Kasumi-1 (cell line): Measurements from ENCODE around the gene LRRFIP2.
A peak's percentile ranks its signal among the peaks of the same experiment; 100 is the strongest.
"Not testable (repeated sequence)": the region's sequence is repeated elsewhere in the genome, so short reads cannot be mapped to it uniquely, and the experiment has no call there.

Experiments used
- DNase-seq, 2 experiments: peaks; one replicate each; lab custom pipeline; 2025; lab: John Stamatoyannopoulos, UW

Gene LRRFIP2

DNA sequence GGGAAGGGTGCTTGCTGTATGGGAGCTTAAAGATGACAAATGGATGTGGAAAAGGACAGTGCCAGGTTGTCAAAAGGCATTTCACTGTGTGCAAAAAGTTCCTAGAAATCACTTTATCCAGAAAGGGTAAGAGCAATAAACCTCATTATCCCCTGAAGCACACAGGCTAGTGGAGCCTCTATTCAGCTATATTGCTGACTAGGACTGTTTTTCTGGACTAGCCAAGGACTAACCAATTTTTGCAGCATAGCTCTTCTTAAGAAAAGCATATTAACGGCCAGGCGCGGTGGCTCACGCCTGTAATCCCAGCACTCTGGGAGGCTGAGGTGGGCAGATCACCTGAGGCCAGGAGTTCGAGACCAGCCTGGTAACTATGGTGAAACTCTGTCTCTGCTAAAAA is 116.3 kb downstream of the LRRFIP2 start:
- no peak for DNase-seq

- DNase-seq, result no peak
These were observed 117.6 kb downstream of the LRRFIP2 start for GRCh38 chr3:37056826-37057225.

GRCh38 chr3:37055077-37055476 is 119.3 kb downstream of the LRRFIP2 start:
- DNase-seq, result not testable (repeated sequence)

GRCh38 chr3:37054370-37054769 is 120.0 kb downstream of the LRRFIP2 start:
- DNase-seq, result peak; percentile 3 to 19

DNA sequence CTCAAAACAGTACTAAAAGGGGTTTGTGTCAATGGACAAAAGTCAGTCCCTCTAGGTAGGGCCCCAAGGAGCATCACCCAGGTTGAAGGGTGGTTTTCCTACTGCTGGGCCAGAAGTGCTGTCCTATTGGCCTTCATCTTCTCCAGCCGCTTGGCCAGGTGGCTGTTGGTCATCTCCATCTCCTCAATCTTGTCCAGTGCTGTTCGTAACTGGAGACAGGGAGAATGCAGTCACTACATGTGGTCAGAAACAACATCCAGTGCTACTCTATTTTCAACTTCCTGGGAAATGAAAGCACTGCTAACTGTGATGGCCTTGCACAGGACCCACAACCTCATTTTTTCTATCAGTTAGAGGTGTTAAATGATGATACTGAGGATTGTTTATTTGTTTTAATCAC is 120.6 kb downstream of the LRRFIP2 start:
- no peak for DNase-seq

DNA sequence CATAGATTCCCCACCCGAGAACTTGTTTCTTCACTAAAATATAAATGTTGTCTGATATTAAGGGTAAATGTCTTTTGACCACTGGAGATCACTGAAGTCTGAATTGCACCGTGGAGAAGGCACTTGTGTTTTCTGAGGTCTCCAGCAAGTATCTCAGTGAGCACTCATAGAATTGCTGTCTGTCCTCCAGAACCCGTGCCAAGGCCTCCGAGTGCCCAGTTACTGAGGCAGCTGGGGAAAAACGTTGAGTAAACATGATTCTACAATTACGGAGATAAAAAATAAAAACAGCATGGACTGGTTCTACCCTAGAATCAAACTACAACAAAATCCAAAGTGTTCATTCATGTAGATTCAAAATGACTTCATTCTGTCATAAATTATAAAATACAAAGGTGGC is 121.0 kb downstream of the LRRFIP2 start:
- no peak for DNase-seq

DNA sequence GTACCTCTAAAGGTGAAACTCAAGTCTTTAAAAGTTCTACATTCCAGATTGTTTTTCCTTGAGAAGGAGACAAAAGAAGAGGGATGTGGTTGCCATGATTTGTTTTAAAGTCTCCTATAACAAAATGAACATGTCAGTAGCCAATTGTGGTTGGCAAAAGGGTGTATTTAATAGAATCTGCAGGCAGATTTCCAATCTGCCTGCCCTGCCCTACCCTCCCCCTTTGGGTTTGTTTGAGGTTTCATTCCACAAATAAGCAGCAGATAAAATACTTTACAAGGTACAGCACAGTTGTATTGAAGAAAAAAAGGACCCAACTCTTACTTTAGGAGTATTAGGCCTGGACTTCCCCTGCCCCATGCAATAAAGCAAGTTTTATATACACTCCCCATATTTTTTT is 121.5 kb downstream of the LRRFIP2 start:
- DNase-seq, result no peak

DNA sequence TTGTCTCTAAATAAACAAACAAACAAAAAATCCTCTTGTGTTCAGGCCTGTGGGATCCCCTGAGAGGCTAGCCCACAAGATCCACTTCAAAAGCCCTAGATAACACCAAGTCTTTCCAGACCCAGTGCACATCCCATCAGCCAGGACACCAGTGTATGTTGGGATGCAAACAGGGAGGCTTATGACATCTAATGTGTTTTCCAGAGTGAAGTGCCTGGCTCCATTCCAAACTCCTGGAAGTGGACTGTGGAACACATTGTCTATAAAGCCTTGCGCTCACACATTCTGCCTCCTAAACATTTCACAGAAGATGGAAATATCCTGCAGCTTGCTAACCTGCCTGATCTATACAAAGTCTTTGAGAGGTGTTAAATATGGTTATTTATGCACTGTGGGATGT is 124.1 kb downstream of the LRRFIP2 start:
- no peak for DNase-seq

GRCh38 chr3:37042712-37043111 is 131.7 kb downstream of the LRRFIP2 start:
- not testable (repeated sequence) for DNase-seq

GRCh38 chr3:37041546-37042195 is 132.7 kb downstream of the LRRFIP2 start:
- DNase-seq, result no peak

DNA sequence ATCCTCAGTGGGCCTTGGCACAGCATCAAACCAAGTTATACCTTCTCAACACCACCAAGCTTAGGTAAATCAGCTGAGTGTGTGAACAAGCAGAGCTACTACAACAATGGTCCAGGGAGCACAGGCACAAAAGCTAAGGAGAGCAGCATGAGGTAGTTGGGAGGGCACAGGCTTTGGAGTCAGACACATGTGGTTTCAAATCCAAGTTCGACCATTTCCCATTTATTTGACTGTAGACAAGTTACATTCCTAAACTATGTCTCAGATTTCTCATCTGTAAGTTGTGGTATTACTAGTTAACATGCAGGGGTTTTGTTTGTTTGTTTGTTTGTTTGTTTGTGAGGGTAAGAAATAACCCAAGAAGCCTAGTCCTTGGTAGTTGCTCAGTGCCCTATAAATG is 134.2 kb downstream of the LRRFIP2 start:
- no peak for DNase-seq

- no peak for DNase-seq
These were observed 135.1 kb downstream of the LRRFIP2 start for GRCh38 chr3:37039161-37039846.

DNA sequence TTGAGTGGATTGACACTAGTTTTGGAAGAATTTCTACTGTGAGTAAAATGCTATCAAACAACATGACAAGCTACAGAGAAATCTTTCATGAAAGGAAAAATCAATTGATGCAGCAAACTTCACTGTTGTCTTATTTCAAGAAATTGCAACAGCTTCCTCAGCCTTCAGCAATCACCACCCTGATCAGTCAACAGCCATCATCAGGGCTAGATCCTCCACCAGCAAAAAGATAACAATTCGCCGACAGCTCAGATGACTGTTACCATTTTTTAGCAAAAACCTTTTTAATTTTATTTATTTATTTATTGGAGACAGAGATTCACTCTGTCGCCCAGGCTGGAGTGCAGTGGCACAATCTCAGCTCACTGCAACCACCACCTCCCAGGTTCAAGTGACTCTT is 137.0 kb downstream of the LRRFIP2 start:
- no peak for DNase-seq

- no peak for DNase-seq
These were observed 141.4 kb downstream of the LRRFIP2 start for GRCh38 chr3:37032961-37033360.

- no peak for DNase-seq
These were observed 143.2 kb downstream of the LRRFIP2 start for GRCh38 chr3:37031096-37031682.

DNA sequence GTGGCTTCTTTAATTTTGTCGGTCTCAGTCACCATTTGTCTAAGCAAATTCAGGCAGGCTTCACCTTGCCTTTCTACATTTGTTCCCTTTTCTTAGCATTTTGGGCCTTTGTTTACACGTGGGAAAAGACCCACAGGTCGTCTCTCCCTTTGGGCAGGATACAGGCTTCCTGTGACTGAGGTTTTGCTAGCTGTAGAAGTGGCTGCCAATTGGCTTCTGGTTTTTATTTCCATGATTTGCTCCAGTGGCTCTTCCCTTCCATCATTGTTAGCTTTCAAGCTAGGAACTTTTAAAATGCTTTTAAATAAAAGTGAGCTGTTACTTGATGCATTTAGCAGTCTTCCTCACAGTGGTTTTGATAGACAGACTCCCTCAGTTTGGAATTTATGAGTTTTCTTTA is 143.8 kb downstream of the LRRFIP2 start:
- no peak for DNase-seq

DNA sequence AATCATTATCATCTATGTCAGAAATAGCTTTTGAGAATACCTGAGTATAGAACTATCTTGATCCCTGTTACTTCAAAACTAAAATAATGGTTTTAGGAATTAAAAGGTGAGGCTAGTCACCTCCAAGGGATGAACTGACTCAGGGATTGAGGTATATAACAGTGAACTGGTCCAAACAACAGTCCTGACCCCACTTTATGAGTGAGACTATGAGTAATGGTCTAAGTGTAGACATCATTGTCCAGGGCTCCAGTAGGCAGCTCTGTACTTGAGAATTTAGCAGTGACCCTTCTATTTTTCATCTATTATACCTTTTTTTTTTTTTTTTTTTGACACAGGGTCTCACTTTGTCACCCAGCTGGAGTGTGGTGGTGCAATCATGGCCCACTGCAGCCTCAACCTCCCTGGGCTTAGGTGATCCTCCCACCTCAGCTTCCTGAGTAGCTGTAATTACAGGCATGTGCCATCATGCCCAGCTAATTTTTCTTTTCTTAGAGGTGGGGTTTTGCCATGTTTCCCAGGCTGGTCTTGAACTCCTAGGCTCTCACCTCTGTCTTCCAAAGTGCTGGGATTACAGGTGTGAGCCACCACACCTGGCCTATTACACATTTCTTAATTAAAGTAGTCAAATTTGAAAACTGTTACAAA is 144.7 kb downstream of the LRRFIP2 start:
- DNase-seq, result no peak

DNA sequence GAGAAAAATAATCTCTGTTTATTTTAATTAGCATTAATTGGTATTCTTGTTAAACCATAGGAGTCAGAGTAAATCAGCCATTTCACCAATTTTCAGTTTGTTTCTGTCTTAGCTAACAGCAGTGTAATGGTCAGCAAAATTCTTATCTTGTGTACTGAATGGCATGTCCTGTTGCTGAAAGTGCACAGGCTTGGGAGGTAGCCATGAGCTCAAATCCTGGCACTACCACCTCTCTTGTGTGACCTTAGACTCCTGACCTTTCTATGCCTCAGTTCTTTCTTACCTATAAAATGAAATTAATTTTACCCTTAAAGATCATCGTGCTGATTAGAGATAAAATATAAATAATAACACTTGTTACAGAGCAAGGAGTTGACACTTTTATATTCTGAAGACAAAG is 145.3 kb downstream of the LRRFIP2 start:
- DNase-seq, result no peak

GRCh38 chr3:37028329-37028728 is 146.1 kb downstream of the LRRFIP2 start:
- DNase-seq, result no peak

DNA sequence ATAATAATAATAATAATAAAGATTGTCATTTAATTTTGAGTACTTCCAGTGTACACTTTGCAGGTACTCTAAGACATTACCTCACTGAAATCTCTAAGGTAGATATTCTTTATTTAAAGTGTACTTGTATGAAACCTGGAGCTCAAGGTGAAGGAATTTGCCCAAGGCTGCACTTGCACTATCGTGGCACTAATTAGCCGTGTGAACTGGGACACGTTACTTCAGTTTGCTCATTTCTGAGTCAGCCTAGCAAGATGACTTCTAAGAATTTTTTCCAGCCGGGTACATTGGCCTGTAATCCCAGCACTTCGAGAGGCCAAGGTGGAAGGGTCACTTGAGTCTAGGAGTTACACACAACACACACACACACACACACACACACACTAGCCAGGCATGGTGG is 147.5 kb downstream of the LRRFIP2 start:
- DNase-seq, result no peak

- no peak for DNase-seq
These were observed 148.6 kb downstream of the LRRFIP2 start for GRCh38 chr3:37025561-37026335.

DNA sequence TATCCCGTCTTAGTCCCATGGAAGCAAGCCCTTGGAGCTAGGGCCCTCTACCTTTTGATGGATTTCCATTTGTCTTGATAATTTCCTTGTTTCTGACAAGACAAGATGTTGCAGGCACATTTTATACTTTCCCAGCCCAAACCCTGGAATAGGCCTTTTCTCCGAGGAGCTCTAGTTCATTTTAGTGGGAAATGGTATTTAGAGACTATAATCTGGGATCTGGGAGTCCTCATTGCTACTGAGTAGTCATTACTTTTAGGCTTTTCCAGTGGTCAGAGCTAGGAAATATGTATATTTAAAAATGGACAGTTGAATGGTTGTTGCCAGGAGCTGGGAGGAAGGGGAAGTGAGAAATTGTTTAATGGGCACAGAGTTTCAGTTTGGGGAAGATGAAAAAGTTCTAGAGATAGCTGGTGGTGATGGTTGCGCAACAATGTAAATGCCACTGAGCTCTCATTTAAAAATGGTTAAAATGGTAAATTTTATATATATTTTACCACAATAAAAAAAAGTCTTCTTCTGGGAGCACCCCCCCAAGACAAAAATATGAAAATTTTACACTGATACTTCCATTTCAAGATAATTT is 149.5 kb downstream of the LRRFIP2 start:
- peak; percentile 70 to 74 for DNase-seq
